Epidermal melanocyte (primary cell): ENCODE results near the gene FOXP1.

Experiments
- DNase-seq: peaks from one replicate; pipeline ENCODE4 v3.0.0; 2011; ENCODE audit warnings: low spot score; ENCODE audit not compliant: insufficient read length

FOXP1 gene

GRCh38 chr3:71276531-71276930 is 307.0 kb downstream of the FOXP1 start:
- DNase-seq: no peak

- DNase-seq: no peak
These were observed 310.1 kb downstream of the FOXP1 start for GRCh38 chr3:71273453-71273852.

DNA sequence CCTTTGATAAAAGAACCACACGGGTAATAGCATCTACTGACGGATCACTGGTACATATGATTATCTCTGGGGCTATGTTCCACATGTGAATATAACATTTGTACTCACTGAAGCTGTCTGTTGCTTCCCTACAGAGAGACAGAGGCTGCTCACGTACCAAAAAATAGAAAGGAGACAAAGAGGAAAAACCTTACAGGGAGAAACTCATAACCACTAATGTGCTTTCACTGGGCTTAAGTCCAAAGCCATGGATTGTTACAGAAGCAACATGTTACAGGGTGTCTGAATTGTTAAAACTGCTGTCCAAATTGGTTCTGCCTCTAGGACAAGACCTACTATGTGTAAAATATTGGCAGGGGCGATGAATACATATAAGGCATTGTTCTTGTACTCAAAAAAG is 311.9 kb downstream of the FOXP1 start:
- no peak for DNase-seq

- no peak for DNase-seq
These were observed 313.6 kb downstream of the FOXP1 start for GRCh38 chr3:71269906-71270305.

GRCh38 chr3:71268462-71268999 is 315.0 kb downstream of the FOXP1 start:
- DNase-seq: no peak

- DNase-seq: no peak
These were observed 316.7 kb downstream of the FOXP1 start for GRCh38 chr3:71266875-71267274.

GRCh38 chr3:71265365-71265915 is 318.1 kb downstream of the FOXP1 start:
- DNase-seq: no peak

- no peak for DNase-seq
These were observed 318.7 kb downstream of the FOXP1 start for GRCh38 chr3:71264840-71265239.

DNA sequence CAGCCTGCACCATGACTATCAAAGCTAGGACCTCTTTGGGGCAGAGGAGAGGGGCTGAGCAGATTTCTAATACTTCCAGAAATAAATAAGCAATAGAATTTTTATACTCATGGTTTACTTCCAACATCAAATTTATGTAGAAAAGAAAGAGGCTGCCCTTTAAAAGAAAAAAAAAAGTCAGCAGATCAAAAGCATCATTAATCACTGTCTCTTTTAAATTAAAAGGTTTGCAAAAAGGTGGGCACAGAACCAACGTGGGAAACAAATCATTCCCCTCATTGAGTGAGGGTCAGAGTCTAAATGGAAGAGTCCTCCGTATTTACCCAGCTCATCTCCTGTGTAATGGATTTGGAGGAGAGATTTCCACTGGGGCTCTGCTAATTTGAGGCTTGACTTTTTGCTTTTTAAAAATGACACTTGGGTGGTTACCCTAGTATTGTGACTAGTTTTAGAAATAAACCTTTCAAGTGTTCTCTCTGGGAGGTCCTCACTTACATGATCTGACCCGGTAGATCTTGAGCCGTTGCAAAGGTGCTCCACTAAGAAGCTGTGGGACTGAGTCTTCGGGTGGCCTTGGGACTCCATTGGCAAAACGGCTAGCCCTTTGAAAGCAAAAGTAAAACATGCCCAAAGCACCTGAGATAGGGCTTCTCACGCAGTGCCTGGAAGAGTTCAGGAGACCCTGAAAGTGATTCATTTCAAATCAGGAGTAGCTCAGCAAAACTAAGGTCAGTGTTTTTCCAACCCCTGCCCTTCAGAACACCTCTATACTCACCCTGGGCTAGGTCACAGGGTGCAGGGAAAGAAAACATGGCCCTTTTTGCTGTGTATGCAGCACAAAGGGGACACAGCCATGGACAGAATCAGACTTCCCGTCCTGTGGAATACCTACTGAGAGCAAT is 320.9 kb downstream of the FOXP1 start:
- DNase-seq: no peak

- DNase-seq: no peak
These were observed 322.7 kb downstream of the FOXP1 start for GRCh38 chr3:71260782-71261181.

GRCh38 chr3:71258526-71258925 is 325.0 kb downstream of the FOXP1 start:
- DNase-seq: no peak

DNA sequence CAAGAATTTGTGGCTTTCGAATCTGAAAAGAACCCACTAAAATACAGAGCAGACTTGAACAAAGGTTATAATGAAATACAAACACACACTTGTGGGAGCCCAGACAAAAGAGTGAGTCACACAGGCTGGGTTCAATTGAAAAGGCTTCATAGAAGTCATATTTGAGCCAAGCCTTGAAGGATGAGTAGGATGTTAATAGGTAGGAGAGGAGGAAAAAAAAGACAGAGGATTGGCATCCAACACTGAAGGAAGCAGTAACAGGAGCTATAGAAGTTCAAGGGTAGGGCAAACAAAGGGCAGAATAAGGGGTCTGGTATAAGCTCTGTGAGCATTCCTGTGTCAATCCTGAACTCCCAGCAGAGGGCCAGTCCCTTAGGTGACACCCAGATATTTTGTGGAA is 325.4 kb downstream of the FOXP1 start:
- no peak for DNase-seq

DNA sequence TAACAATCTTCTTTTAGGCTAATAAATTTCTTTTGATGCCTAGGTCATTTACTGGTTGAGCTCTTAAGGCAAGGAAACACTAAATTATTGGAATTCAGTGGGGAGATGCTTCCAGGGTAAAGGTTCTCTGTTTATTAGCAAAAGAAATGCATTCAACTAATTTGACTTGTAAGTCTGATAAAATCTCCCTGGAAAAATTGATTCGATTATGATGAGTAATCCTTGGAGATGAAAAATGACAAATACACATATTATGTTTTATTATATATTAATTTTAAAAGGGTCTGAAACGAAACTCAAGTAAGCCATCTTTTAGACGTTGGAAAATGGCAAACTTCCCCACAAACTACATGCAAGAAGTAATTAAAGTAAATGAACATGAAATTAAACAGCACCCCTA is 328.0 kb downstream of the FOXP1 start:
- DNase-seq: no peak

- no peak for DNase-seq
These were observed 329.1 kb downstream of the FOXP1 start for GRCh38 chr3:71254281-71255057.

- DNase-seq: no peak
These were observed 330.4 kb downstream of the FOXP1 start for GRCh38 chr3:71253169-71253568.

- DNase-seq: no peak
These were observed 331.1 kb downstream of the FOXP1 start for GRCh38 chr3:71252466-71252865.

DNA sequence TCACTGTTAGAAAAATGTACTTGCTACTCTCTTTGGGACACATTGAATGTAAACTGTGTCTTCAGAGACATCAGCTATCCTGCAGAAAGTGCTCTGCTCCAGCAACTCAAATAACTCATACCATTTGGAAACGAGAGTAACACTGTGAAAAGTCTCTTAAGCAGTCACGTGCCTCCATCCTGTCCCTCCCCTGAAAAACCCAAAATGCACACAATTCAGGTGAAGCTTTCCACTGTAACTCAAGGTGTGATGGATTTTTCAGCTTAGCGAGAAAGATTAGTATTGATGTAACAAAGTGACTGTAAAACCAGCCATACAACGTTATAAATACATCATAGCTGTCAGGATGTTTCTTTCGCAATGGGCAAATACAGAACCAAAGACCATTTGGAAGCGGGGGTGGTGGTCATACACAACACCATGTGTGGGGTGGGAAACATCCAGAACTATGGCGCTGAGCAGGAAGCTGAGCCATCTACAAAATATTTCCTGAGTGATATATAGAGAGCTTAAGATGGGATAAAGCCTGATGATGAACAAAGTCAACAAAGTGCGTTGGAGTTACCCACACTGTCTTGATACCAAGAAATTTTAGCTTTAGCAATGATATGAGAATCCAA is 332.3 kb downstream of the FOXP1 start:
- DNase-seq: no peak

- no peak for DNase-seq
These were observed 333.5 kb downstream of the FOXP1 start for GRCh38 chr3:71250026-71250425.

- DNase-seq: no peak
These were observed 335.6 kb downstream of the FOXP1 start for GRCh38 chr3:71247958-71248335.

GRCh38 chr3:71247221-71247957 is 336.1 kb downstream of the FOXP1 start:
- DNase-seq: no peak
